SK-N-SH (cell line): ENCODE data around the gene RAF1. TPM values are rescaled to one million over a fixed set of nuclear protein-coding genes. Genes with fewer than 3 reads are reported as not detected.

Experiments used
- CTCF ChIA-PET: fragments of 300-600, 350-600 bp; formaldehyde crosslinking; extraction: SDS; loops from one replicate; lab custom pipeline; 2021; lab: Yijun Ruan, JAX
- POLR2A ChIA-PET: fragments of 350-600 bp; sonication (Branson Sonifier 250); formaldehyde crosslinking; extraction: SDS; loops from one replicate; lab custom pipeline; 2020; ENCODE audit warnings: antibody characterized with exemption, inconsistent platforms; lab: Yijun Ruan, JAX
- DNase-seq: peaks from one replicate; pipeline ENCODE4 v3.0.0; 2012
- H2AFZ ChIP-seq: fragments of 200-600 bp; sonication (generic); 2 replicates; pipeline ENCODE4 v1.8.1; 2016; ENCODE audit warnings: antibody characterized with exemption, mild to moderate bottlenecking, low read depth
- H3F3A ChIP-seq: fragments of 200-600 bp; sonication (generic); replicated peaks from 2 replicates; pipeline ENCODE3; 2016; ENCODE audit warnings: antibody characterized with exemption, mild to moderate bottlenecking; ENCODE audit not compliant: insufficient read depth
- H3K27ac ChIP-seq, 2 experiments: fragments of 200-500 bp in 1 of 2; fragments of 200-600 bp in 1 of 2; sonication (Bioruptor generic) in 1 of 2; sonication (generic), shearing (Covaris generic) in 1 of 2; 2 replicates each; pipeline versions ENCODE4 v1.5.1 to v1.6.1; 2014 to 2016; ENCODE audit warnings: low read depth in 2 of 2, inconsistent platforms in 1 of 2, low read length in 1 of 2, mild to moderate bottlenecking in 1 of 2, mixed read lengths in 1 of 2
- H3K27me3 ChIP-seq: fragments of 200-600 bp; sonication (generic), shearing (Covaris generic); 2 replicates; pipeline ENCODE4 v1.6.1; 2016; ENCODE audit warnings: mixed run types; ENCODE audit not compliant: insufficient read depth
- H3K36me3 ChIP-seq, 2 experiments: fragments of 200-500 bp in 1 of 2; fragments of 200-600 bp in 1 of 2; sonication (Bioruptor generic) in 1 of 2; sonication (generic) in 1 of 2; replicated peaks in 1 of 2; 2 replicates each; pipeline versions ENCODE3 to v1.5.1; 2014 to 2016; ENCODE audit warnings: low read length in 1 of 2, mild to moderate bottlenecking in 1 of 2; ENCODE audit not compliant: insufficient read depth in 2 of 2, control insufficient read depth in 1 of 2
- H3K4me1 ChIP-seq, 2 experiments: fragments of 200-500 bp in 1 of 2; fragments of 200-600 bp in 1 of 2; sonication (Bioruptor generic) in 1 of 2; sonication (generic), shearing (Covaris generic) in 1 of 2; 2 replicates each; pipeline versions ENCODE4 v1.5.1 to v1.6.1; 2014 to 2016; ENCODE audit warnings: low read depth in 1 of 2, low read length in 1 of 2, mixed run types in 1 of 2; ENCODE audit not compliant: insufficient read depth in 2 of 2, control insufficient read depth in 1 of 2
- H3K4me2 ChIP-seq: fragments of 200-600 bp; sonication (generic), shearing (Covaris generic); 2 replicates; pipeline ENCODE4 v1.6.1; 2017; ENCODE audit warnings: mixed run types
- H3K4me3 ChIP-seq, 2 experiments: fragments of 200-500 bp in 1 of 2; fragments of 200-600 bp in 1 of 2; sonication (Bioruptor generic) in 1 of 2; sonication (generic), shearing (Covaris generic) in 1 of 2; 2 replicates each; pipeline versions ENCODE4 v1.5.1 to v1.8.1; 2014 to 2016; ENCODE audit warnings: low read depth in 2 of 2, inconsistent platforms in 1 of 2, low read length in 1 of 2, mild to moderate bottlenecking in 1 of 2, mixed read lengths in 1 of 2, moderate library complexity in 1 of 2
- H3K79me2 ChIP-seq: fragments of 200-600 bp; sonication (generic); 2 replicates; pipeline ENCODE4 v1.8.1; 2017; ENCODE audit warnings: mild to moderate bottlenecking; ENCODE audit not compliant: insufficient read depth
- H3K9ac ChIP-seq: fragments of 200-600 bp; sonication (generic); 2 replicates; pipeline ENCODE4 v1.6.1; 2017; ENCODE audit warnings: mixed run types
- H3K9me2 ChIP-seq: fragments of 200-600 bp; sonication (generic); 2 replicates; pipeline ENCODE4 v1.6.1; 2017; ENCODE audit warnings: mixed run types
- H3K9me3 ChIP-seq: fragments of 200-600 bp; sonication (generic); 2 replicates; pipeline ENCODE4 v1.6.1; 2017; ENCODE audit warnings: mixed run types, mild to moderate bottlenecking, moderate library complexity
- H4K20me1 ChIP-seq: fragments of 200-600 bp; sonication (generic); 2 replicates; pipeline ENCODE4 v1.6.1; 2017; ENCODE audit warnings: mild to moderate bottlenecking, mixed run types; ENCODE audit not compliant: insufficient read depth
- ELF1 ChIP-seq: IDR thresholded peaks from 2 replicates; pipeline ENCODE4 v1.4.0; 2012
- EP300 ChIP-seq, 2 experiments: IDR thresholded peaks; 2 replicates each; pipeline versions ENCODE4 v1.4.0 to v1.6.1; 2012; ENCODE audit warnings: borderline replicate concordance in 1 of 2, low read depth in 1 of 2, low read length in 1 of 2
- EZH2phosphoT487 ChIP-seq: fragments of 200-600 bp; sonication (generic); IDR thresholded peaks from 2 replicates; pipeline ENCODE4 v1.6.1; 2017; ENCODE audit warnings: low read depth, mixed run types, mild to moderate bottlenecking, antibody characterized with exemption, moderate library complexity, borderline replicate concordance
- FOXM1 ChIP-seq: IDR thresholded peaks from 2 replicates; pipeline ENCODE4 v1.4.0; 2012; ENCODE audit warnings: low read depth, mild to moderate bottlenecking
- GABPA ChIP-seq: IDR thresholded peaks from 2 replicates; pipeline ENCODE4 v1.4.0; 2012; ENCODE audit warnings: low read depth, mild to moderate bottlenecking
- JUND ChIP-seq: IDR thresholded peaks from 2 replicates; pipeline ENCODE4 v1.4.0; 2012
- MXI1 ChIP-seq: IDR thresholded peaks from 2 replicates; pipeline ENCODE4 v1.6.1; 2012; ENCODE audit warnings: mild to moderate bottlenecking, low read depth, low read length, improper control_type of control experiment
- SIN3A ChIP-seq: IDR thresholded peaks from 2 replicates; pipeline ENCODE4 v1.6.1; 2012; ENCODE audit warnings: low read depth, mild to moderate bottlenecking, low read length, moderate library complexity, borderline replicate concordance
- SMC3 ChIP-seq: IDR thresholded peaks from 2 replicates; pipeline ENCODE4 v1.6.1; 2012; ENCODE audit warnings: low read depth, low read length, improper control_type of control experiment
- TCF12 ChIP-seq: IDR thresholded peaks from 2 replicates; pipeline ENCODE4 v1.4.0; 2012
- TEAD4 ChIP-seq: IDR thresholded peaks from 2 replicates; pipeline ENCODE4 v1.4.0; 2012; ENCODE audit warnings: mild to moderate bottlenecking, borderline replicate concordance; ENCODE audit not compliant: insufficient read depth
- WGBS: methylation state at CpG from one replicate; pipeline ENCODE4 v1.1.6; 2017; ENCODE audit warnings: low lambda C conversion rate; 5-methylcytosine and 5-hydroxymethylcytosine counted together
- polyA plus RNA-seq, 3 experiments: library from polyadenylated mRNA; depleted of rRNA; stranded (reverse); fragments of >200 nt; gene quantifications; 2 replicates each; pipeline ENCODE4 v1.2.3, GENCODE V29; 2012
- TF ChIP-seq, protein P1 (sequence below): fragments of 150-350 bp; IDR thresholded peaks from 2 replicates; pipeline ENCODE4 v1.6.1; 2016; ENCODE audit warnings: mild to moderate bottlenecking, low read depth, low read length
- TF ChIP-seq, protein P2 (sequence below): fragments of 150-350 bp; IDR thresholded peaks from 2 replicates; pipeline ENCODE4 v1.6.1; 2017; ENCODE audit warnings: antibody characterized with exemption, low read length, low read depth, borderline replicate concordance
- TF ChIP-seq, protein P3 (sequence below): IDR thresholded peaks from 2 replicates; pipeline ENCODE4 v1.4.0; 2012; ENCODE audit warnings: low read depth
- TF ChIP-seq, protein P4 (sequence below): IDR thresholded peaks from 2 replicates; pipeline ENCODE4 v1.6.1; 2012; ENCODE audit warnings: mild to moderate bottlenecking, low read depth, low read length, moderate library complexity
- TF ChIP-seq, protein P5 (sequence below): IDR thresholded peaks from 2 replicates; pipeline ENCODE4; 2012
- TF ChIP-seq, protein P6 (sequence below): IDR thresholded peaks from 2 replicates; pipeline ENCODE4 v1.4.0; 2012; ENCODE audit warnings: low read depth, borderline replicate concordance

RAF1 gene
- polyA plus RNA-seq, 1 of the 3 experiments (the other 2 are of a cell fraction) = 58.7 TPM

DNA sequence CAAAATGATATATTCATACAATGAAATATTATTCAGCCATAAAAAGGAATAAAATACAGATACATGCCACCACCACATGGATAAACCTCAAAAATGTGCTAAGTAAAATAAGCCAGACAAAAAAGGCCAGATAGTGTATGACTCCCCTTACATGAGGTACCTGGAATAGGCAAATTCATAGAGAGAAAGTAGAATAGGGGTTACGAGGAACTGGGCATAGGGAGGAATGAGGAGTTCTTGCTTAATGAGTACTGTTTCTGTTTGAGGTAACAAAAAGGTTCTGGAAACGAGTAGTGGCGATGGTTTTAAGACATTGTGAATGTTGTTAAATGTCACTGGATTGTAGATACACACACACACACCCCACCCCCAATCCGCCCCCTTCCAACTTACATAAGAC, 8.2 kb downstream of the RAF1 start:
- Histone ChIP-seq H3K36me3 (no peaks in the 10 kb centered on the region), H3K27me3 (no peaks in the 10 kb centered on the region), H2AFZ (no peak overlapping the region), H3K4me3 (no peak overlapping the region), H3K9ac (no peak overlapping the region), H3K9me3 (no peaks in the 10 kb centered on the region), H3K9me2 (no peaks in the 10 kb centered on the region), H3K27ac (no peak overlapping the region), H3F3A (peaks cover 6% of the 10 kb centered on the region), H3K79me2 (peaks cover 100% of the 10 kb centered on the region), H3K4me2 (no peak overlapping the region), H4K20me1 (peaks cover 90% of the 10 kb centered on the region), H3K4me1 (peaks cover 0 to 16% of the 10 kb centered on the region in 2 experiments; a peak in 2 of 4 replicates)
- TF ChIP-seq FOXM1 (no peak), ELF1 (no peak), EZH2phosphoT487 (no peak), TCF12 (no peak), TEAD4 (no peak), SMC3 (no peak), SIN3A (no peak), EP300 (IDR thresholded peaks at IDR 0.05; ENCODE audit: borderline replicate concordance in 1 of 2, low read depth in 1 of 2, low read length in 1 of 2) (no peak), MXI1 (no peak)
- TF ChIP-seq, protein P1, sequence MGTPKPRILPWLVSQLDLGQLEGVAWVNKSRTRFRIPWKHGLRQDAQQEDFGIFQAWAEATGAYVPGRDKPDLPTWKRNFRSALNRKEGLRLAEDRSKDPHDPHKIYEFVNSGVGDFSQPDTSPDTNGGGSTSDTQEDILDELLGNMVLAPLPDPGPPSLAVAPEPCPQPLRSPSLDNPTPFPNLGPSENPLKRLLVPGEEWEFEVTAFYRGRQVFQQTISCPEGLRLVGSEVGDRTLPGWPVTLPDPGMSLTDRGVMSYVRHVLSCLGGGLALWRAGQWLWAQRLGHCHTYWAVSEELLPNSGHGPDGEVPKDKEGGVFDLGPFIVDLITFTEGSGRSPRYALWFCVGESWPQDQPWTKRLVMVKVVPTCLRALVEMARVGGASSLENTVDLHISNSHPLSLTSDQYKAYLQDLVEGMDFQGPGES = no peak
- TF ChIP-seq, protein P2, sequence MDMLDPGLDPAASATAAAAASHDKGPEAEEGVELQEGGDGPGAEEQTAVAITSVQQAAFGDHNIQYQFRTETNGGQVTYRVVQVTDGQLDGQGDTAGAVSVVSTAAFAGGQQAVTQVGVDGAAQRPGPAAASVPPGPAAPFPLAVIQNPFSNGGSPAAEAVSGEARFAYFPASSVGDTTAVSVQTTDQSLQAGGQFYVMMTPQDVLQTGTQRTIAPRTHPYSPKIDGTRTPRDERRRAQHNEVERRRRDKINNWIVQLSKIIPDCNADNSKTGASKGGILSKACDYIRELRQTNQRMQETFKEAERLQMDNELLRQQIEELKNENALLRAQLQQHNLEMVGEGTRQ = no peak
- DNase-seq = no peak
- ChIA-PET CTCF (no interaction called here), POLR2A (no interaction called here)
- 78% methylated on average over 4 of the region's 4 CpGs for WGBS

DNA sequence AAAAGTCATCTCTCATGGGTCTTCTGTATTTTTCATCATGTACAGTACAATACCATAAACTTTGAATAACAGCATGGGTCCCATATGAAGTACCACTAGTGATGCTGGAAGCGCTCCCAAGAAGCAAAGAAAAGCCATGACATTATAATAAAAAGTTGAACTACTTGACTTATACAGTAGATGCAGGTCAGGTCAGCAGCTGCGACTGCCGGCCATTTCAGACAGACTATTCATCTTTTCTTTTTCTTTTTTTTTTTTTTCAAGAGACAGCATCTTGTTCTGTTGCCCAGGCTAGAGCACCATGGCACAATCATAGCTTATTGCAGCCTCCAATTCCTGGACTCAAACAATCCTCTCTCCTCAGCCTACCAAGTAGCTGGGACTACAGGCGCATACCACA, 10.2 kb downstream of the RAF1 start:
- POLR2A ChIA-PET = no interaction called here
- peaks cover 0 to under 1% of the 10 kb centered on the region in 2 experiments; a peak in 1 of 4 replicates for H3K4me1 ChIP-seq
- H3K27ac ChIP-seq = no peak overlapping the region
- H3K9ac ChIP-seq = no peak overlapping the region
- DNase-seq = no peak
- CTCF ChIA-PET = no interaction called here
- H3F3A ChIP-seq = no peaks in the 10 kb centered on the region
- H2AFZ ChIP-seq = no peak overlapping the region
- H3K9me2 ChIP-seq = no peaks in the 10 kb centered on the region
- WGBS = 93% methylated on average over 4 of the region's 4 CpGs
- H3K9me3 ChIP-seq = no peaks in the 10 kb centered on the region
- H3K79me2 ChIP-seq = peaks cover 100% of the 10 kb centered on the region
- H3K4me2 ChIP-seq = no peak overlapping the region
- H3K4me3 ChIP-seq = no peak overlapping the region
- H3K27me3 ChIP-seq = no peaks in the 10 kb centered on the region
- H4K20me1 ChIP-seq = peaks cover 93% of the 10 kb centered on the region
- H3K36me3 ChIP-seq = no peaks in the 10 kb centered on the region
- TF ChIP-seq, protein P3, sequence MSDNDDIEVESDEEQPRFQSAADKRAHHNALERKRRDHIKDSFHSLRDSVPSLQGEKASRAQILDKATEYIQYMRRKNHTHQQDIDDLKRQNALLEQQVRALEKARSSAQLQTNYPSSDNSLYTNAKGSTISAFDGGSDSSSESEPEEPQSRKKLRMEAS = no peak
- no peak for TF ChIP-seq GABPA
- TF ChIP-seq, protein P4, sequence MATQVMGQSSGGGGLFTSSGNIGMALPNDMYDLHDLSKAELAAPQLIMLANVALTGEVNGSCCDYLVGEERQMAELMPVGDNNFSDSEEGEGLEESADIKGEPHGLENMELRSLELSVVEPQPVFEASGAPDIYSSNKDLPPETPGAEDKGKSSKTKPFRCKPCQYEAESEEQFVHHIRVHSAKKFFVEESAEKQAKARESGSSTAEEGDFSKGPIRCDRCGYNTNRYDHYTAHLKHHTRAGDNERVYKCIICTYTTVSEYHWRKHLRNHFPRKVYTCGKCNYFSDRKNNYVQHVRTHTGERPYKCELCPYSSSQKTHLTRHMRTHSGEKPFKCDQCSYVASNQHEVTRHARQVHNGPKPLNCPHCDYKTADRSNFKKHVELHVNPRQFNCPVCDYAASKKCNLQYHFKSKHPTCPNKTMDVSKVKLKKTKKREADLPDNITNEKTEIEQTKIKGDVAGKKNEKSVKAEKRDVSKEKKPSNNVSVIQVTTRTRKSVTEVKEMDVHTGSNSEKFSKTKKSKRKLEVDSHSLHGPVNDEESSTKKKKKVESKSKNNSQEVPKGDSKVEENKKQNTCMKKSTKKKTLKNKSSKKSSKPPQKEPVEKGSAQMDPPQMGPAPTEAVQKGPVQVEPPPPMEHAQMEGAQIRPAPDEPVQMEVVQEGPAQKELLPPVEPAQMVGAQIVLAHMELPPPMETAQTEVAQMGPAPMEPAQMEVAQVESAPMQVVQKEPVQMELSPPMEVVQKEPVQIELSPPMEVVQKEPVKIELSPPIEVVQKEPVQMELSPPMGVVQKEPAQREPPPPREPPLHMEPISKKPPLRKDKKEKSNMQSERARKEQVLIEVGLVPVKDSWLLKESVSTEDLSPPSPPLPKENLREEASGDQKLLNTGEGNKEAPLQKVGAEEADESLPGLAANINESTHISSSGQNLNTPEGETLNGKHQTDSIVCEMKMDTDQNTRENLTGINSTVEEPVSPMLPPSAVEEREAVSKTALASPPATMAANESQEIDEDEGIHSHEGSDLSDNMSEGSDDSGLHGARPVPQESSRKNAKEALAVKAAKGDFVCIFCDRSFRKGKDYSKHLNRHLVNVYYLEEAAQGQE = no peak
- TF ChIP-seq FOXM1 = no peak
- no peak for TF ChIP-seq EZH2phosphoT487
- no peak for TF ChIP-seq EP300 (IDR thresholded peaks at IDR 0.05; ENCODE audit: borderline replicate concordance in 1 of 2, low read depth in 1 of 2, low read length in 1 of 2)
- TF ChIP-seq, protein P5, sequence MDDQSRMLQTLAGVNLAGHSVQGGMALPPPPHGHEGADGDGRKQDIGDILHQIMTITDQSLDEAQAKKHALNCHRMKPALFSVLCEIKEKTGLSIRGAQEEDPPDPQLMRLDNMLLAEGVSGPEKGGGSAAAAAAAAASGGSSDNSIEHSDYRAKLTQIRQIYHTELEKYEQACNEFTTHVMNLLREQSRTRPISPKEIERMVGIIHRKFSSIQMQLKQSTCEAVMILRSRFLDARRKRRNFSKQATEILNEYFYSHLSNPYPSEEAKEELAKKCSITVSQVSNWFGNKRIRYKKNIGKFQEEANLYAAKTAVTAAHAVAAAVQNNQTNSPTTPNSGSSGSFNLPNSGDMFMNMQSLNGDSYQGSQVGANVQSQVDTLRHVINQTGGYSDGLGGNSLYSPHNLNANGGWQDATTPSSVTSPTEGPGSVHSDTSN = no peak
- TF ChIP-seq ELF1 = no peak
- no peak for TF ChIP-seq TEAD4
- TF ChIP-seq, protein P6, sequence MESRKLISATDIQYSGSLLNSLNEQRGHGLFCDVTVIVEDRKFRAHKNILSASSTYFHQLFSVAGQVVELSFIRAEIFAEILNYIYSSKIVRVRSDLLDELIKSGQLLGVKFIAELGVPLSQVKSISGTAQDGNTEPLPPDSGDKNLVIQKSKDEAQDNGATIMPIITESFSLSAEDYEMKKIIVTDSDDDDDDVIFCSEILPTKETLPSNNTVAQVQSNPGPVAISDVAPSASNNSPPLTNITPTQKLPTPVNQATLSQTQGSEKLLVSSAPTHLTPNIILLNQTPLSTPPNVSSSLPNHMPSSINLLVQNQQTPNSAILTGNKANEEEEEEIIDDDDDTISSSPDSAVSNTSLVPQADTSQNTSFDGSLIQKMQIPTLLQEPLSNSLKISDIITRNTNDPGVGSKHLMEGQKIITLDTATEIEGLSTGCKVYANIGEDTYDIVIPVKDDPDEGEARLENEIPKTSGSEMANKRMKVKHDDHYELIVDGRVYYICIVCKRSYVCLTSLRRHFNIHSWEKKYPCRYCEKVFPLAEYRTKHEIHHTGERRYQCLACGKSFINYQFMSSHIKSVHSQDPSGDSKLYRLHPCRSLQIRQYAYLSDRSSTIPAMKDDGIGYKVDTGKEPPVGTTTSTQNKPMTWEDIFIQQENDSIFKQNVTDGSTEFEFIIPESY = no peak
- no peak for TF ChIP-seq JUND
